HUES64 (cell line): Measurements from ENCODE around the gene C15orf61.

Source experiments
- H3K27ac ChIP-seq: 2 replicates; pipeline ENCODE4 v1.7.0; 2013; ENCODE audit warnings: low read depth, low read length, inconsistent platforms
- H3K27me3 ChIP-seq: 2 replicates; pipeline ENCODE4 v1.6.1; 2013; ENCODE audit warnings: mild to moderate bottlenecking, low read length; ENCODE audit not compliant: insufficient read depth
- H3K36me3 ChIP-seq: 2 replicates; pipeline ENCODE4 v1.6.1; 2013; ENCODE audit warnings: mild to moderate bottlenecking, low read length; ENCODE audit not compliant: insufficient read depth
- H3K4me1 ChIP-seq: 2 replicates; pipeline ENCODE4 v1.6.1; 2013; ENCODE audit warnings: mild to moderate bottlenecking, low read length, moderate library complexity; ENCODE audit not compliant: insufficient read depth
- H3K4me3 ChIP-seq: 2 replicates; pipeline ENCODE4 v1.5.1; 2013; ENCODE audit warnings: mild to moderate bottlenecking, low read length, moderate library complexity
- H3K9ac ChIP-seq: 2 replicates; pipeline ENCODE4 v1.6.1; 2013; ENCODE audit warnings: mild to moderate bottlenecking, low read depth, low read length
- H3K9me3 ChIP-seq: 2 replicates; pipeline ENCODE4 v1.6.1; 2013; ENCODE audit warnings: low read depth, low read length; ENCODE audit not compliant: insufficient read depth
- WGBS: fragments of 150-250, 120-280 bp; methylation state at CpG from one replicate; pipeline ENCODE4 v1.1.7; 2013; ENCODE audit warnings: missing lambda C conversion rate; 5-methylcytosine and 5-hydroxymethylcytosine counted together

C15orf61 gene

DNA sequence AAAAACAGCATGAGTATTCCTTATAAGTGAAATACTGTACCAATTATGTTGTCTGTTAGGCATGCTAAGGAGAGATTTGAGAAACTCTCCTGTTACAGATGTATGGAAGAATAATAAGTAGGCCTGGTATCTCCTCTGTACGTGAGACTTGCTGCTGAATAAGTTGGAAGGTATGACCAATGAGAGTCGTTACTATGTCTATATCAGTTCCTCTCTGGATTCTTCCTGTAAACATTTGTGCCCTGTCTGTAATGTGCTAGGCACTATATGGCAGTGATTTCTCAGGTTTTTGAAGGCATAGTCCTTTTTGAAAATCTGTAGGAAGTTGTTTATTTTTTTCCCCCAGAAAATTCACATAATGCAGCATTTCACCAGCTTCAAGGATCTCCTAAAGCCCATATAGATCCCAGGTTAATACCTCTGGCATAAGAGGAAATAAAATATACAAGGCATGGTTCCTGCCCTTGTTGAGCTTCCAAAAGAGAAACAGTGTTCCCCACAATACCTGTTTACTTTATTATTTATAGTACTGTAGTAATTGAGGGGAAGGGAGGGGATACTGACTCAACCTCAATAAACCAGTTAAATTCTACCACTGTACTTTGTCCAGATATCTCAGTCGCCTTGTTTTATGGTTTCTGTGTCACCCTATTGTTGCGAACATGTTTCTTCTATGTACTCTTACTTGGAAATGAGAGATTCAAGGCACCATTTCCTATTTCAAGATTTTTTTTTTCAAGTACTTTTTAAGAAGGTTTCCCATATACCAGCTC lies 50.1 kb downstream of the C15orf61 start:
- no peak overlapping the region for H3K4me3 ChIP-seq
- WGBS = 98% methylated on average over 4 of the region's 4 CpGs
- H3K9me3 ChIP-seq = no peaks in the 10 kb centered on the region
- H3K4me1 ChIP-seq = peaks cover 8% of the 10 kb centered on the region; the same call in 1 of the 2 replicates
- no peaks in the 10 kb centered on the region for H3K27me3 ChIP-seq
- H3K36me3 ChIP-seq = no peaks in the 10 kb centered on the region
- no peak overlapping the region for H3K9ac ChIP-seq
- no peak overlapping the region for H3K27ac ChIP-seq

DNA sequence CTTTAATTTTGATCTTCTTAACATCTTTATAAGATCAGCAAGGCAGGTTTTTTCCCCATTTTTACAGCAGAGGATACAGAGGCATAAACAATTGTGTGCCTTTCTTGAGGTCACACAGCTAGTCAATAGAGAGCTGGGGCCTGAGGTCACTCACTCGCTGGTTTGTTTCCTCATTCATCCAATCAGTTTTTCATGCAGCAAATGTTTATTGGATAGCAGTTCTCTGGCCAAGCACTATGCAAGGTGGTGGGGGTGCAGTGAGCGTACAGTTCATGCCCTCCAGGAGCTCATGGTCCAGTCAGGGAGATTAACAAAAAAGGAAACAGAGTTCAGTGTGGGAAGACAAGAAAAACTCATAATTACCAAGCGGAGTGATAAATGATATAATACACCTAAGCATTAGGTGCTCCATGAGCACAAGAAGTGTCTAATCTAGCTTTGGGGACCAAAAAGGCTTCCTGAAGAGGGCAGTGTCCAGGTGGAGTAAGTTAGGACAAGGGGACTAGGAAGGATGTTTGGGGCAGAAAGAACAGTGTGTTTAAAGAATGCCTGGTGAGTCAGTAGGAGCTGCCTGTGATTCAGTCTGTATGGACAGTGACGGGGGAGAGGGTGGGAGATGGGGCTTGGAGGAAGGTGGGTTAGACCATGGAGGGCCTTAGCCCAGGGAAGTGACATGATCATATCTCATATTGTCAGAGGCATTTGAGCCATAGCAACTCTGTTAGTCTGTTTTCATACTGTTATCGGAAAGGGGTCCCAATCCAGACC lies 50.9 kb downstream of the C15orf61 start:
- Histone ChIP-seq H3K36me3 (no peaks in the 10 kb centered on the region), H3K9ac (no peak overlapping the region), H3K4me3 (no peak overlapping the region), H3K27ac (no peak overlapping the region), H3K4me1 (peaks cover 8% of the 10 kb centered on the region; the same call in 1 of the 2 replicates), H3K9me3 (no peaks in the 10 kb centered on the region), H3K27me3 (no peaks in the 10 kb centered on the region)
- WGBS = 91% methylated on average over 4 of the region's 5 CpGs

DNA sequence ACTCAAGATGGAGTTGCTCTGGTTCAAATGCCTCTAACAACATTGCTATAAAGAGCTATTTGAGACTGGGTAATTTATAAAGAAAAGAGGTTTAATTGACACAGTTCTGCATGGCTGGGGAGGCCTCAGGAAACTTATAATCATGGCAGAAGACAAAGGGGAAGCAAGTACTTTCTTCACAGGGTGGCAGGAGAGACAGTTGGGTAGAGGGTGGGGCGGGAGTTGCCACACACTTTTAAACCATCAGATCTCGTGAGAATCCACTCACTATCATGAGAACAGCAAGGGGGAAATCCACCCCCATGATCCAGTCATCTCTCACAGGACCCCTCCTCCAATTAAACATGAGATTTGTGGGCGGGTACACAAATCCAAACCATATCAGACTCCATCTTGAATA lies 52.3 kb downstream of the C15orf61 start:
- no peaks in the 10 kb centered on the region for H3K9me3 ChIP-seq
- no peaks in the 10 kb centered on the region for H3K36me3 ChIP-seq
- H3K9ac ChIP-seq = no peak overlapping the region
- H3K27me3 ChIP-seq = no peaks in the 10 kb centered on the region
- H3K27ac ChIP-seq = no peak overlapping the region
- peaks cover 8% of the 10 kb centered on the region; the same call in 1 of the 2 replicates for H3K4me1 ChIP-seq
- 94% methylated on average over 2 of the region's 3 CpGs for WGBS
- no peak overlapping the region for H3K4me3 ChIP-seq

DNA sequence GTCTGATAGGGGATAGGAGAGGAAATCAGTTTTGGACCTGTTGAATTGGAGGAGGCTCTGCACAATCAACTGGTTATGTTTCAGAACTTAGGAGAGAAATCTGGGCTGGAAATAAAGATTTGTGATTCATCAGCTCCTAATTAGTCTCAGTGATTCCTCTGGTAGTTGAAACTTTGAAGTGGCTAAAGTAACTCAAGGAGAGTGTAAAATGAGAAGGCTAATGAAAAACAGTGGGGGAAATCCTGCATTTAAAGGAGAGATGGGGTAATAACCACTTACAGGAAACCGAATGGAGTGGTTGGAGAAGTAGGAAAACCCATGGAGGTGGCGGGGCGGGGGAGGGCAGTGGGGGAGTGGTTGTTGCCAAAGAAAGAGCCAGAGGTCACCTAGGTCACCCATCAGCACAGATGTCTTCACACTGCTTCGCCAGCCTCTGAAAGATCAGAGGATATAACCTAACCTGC lies 54.1 kb downstream of the C15orf61 start:
- Histone ChIP-seq H3K9ac (no peak overlapping the region), H3K27me3 (no peaks in the 10 kb centered on the region), H3K27ac (no peak overlapping the region), H3K9me3 (no peaks in the 10 kb centered on the region), H3K4me3 (no peak overlapping the region), H3K4me1 (peaks cover 8% of the 10 kb centered on the region; the same call in 1 of the 2 replicates), H3K36me3 (no peaks in the 10 kb centered on the region)
- 73% methylated on average over 4 of the region's 4 CpGs for WGBS

DNA sequence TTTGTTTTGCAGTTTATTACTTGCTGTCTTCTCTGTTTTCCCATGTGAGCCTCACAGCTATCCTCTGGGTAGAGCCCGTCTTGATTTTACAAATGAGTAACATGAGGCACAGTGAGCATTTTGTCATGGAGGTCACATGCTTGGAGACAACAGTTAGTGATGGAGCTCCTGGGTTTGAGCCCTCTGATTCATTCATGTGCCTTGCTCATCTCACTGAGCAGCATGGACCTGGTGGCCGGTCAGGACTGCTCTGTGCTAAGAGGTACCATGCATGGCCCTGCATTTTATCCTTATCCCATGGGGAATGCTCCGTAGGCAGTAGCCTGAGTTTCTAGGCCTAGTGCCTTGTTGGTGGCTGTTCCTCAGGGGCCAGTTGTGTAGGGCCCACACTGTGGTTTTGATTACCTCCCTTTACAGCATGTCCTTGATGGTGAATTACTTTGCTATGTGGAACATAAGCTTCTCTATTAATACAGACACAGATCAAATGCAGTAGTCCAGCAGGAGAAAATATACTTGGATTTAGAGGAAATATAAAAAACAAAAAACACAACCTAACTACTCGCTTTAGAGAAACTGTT lies 57.2 kb downstream of the C15orf61 start:
- H3K36me3 ChIP-seq = no peaks in the 10 kb centered on the region
- 95% methylated on average over 3 of the region's 4 CpGs for WGBS
- peaks cover 8% of the 10 kb centered on the region; the same call in 1 of the 2 replicates for H3K4me1 ChIP-seq
- H3K9ac ChIP-seq = no peak overlapping the region
- no peaks in the 10 kb centered on the region for H3K27me3 ChIP-seq
- no peak overlapping the region for H3K4me3 ChIP-seq
- H3K27ac ChIP-seq = no peak overlapping the region
- no peaks in the 10 kb centered on the region for H3K9me3 ChIP-seq

DNA sequence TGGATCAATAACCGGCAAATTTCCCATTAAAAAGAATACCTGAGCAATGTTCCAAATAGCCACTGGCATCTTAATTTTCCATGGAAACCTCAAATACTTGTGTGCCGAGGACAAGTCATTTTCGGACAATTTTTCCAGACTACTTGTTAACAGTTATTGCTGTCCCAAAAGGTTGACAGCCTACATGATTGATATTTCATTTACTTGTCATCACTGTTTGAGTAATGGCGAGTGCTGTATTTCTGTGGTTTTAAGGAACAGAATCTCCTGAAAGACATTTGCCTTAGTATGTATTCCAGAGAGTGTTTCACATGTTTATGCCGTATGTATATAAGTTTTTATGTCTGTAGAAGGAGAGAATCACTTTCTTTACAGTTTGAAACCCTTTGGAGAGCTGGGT lies 58.2 kb downstream of the C15orf61 start:
- Histone ChIP-seq H3K4me1 (peaks cover 8% of the 10 kb centered on the region; the same call in 1 of the 2 replicates), H3K9ac (no peak overlapping the region), H3K4me3 (no peak overlapping the region), H3K9me3 (no peaks in the 10 kb centered on the region), H3K36me3 (no peaks in the 10 kb centered on the region), H3K27ac (no peak overlapping the region), H3K27me3 (no peaks in the 10 kb centered on the region)
- 92% methylated on average over 5 of the region's 5 CpGs for WGBS
